Measurements from ENCODE around the gene GEMIN2.
"Not testable (repeated sequence)": the region's sequence is repeated elsewhere in the genome, so short reads cannot be mapped to it uniquely, and the experiment has no call there.

The GEMIN2 gene

DNA sequence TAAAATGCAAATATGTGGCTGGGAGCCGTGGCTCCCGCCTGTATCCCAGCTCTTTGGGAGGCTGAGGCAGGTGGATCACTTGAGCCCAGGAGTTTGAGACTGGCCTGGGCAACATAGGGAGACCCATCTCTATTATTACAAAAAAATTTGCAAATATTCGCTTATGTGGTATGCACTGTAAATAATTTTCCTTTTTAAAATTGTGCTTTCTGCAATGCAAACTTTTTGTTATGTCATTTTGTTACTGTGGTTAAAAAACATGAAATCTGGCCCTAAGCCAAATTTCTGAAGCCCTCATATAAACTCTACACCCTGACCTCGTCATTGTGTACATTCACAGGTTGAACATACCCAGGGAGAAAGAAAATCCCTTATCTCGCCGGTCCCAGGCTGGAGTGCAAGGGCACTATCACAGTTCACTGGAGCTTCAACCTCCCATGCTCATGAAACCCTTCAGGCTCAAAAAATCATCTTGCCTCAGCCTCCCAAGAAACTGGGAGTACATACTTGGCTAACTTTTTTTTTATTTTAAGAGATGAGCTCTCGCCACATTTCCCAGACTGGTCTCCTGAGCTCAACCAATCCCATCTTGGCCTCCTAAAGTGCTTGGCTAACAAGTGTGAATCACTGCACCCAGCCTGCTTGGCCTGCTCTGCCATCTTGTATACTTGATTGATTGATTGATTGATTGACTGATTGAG is 31.3 kb downstream of the GEMIN2 start:
- no peak for TF ChIP-seq POLR2A (IDR thresholded peaks at IDR 0.05; ENCODE audit: low read depth, low read length)
- FAIRE-seq (no peak), DNase-seq (ENCODE audit: insufficient read length, low spot score) (no peak)

DNA sequence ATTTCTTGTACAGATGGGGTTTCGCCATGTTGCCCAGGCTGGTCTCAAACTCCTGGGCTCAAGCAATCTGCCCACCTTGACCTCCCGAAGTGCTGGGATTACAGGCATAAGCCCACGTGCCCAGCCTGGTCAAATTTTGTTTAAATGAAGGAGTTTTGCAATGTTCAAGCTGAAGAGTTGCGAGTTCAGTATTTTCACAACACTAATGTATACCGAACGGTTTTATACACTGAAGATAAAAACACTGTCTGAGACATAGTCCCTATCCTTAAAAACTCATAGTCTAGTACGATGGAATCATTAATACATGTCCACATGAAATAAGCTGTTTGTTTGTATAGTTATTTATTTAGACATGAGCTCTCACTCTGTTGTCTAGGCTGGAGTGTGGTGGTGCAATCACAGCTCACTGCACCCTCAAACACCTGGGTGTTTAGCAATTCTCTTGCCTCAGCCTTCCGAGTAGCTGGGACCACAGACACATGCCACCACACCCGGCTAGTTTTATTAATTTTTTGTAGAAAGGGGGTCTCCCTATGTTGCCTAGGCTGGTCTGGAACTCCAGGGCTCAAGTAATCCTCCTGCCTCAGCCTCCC is 40.6 kb downstream of the GEMIN2 start:
- DNase-seq (ENCODE audit: insufficient read length, low spot score) = no peak
- no peak for TF ChIP-seq POLR2A (IDR thresholded peaks at IDR 0.05; ENCODE audit: low read depth, low read length)
- no peak for FAIRE-seq

DNA sequence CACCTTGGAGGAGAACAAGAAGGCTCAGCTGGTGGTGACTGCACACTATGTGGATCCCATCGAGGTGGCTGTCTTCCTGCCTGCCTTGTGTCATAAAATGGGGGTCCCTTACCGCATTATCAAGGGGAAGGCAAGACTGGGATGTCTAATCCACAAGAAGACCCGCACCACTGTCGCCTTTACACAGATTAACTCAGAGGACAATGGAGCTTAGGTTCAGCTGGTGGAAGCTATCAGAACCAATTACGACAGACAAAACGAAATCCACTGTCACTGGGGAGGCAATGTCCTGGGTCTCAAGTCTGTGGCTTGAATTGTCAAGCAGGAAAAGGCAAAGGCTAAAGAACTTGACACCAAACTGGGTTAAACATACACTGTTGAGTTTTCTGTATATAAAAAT is 43.4 kb downstream of the GEMIN2 start:
- TF ChIP-seq POLR2A (IDR thresholded peaks at IDR 0.05; ENCODE audit: low read depth, low read length) = no peak
- FAIRE-seq (no peak), DNase-seq (ENCODE audit: insufficient read length, low spot score) (no peak)

DNA sequence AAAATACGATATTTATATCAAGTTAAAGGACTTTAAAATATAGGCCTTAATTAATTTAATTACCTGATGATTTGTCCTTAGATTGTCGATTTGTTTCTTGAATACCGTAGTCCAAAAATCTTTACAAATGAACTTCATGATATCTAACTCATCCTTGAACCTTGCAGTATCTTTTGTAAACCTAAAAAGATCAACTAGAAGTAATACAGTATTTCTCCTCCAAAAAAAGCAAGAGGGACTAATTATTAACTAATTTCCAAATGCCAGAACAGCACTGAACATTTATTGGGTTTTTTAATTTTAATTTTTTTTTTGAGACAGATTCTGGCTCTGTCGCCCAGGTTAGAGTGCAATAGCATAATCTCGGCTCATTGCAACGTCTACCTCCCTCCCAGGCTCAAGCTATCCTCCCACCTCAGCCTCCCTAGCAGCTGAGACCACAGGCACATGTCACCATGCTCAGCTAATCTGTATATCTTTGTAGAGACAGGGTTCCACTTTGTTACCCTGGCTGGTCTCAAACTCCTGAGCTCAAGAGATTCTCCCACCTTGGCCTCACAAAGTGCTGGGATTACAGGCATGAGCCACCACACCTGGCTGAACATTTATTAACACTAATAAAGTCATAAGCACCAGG is 44.2 kb downstream of the GEMIN2 start:
- FAIRE-seq (no peak), DNase-seq (ENCODE audit: insufficient read length, low spot score) (no peak)
- TF ChIP-seq POLR2A (IDR thresholded peaks at IDR 0.05; ENCODE audit: low read depth, low read length) = no peak

DNA sequence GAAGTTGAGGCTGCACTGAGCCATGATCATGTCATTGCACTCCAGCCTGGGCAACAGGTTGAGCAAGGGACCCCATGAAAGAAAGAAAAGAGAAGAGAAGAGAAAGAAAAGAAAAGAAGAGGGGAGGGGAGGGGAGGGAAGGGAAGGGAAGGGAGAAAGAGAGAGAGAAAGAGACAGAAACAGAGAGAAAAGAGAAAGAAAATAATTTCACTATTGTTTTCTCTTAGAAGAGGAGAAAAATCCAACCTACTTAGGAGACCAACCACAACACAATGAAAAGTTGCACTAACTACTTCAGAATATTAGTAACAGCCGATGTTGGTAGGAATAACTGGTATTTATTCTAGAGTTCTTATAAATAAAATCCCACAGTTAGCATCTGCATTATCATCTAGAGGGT is 46.4 kb downstream of the GEMIN2 start:
- FAIRE-seq (no peak), DNase-seq (ENCODE audit: insufficient read length, low spot score) (no peak)
- TF ChIP-seq POLR2A (IDR thresholded peaks at IDR 0.05; ENCODE audit: low read depth, low read length) = no peak

DNA sequence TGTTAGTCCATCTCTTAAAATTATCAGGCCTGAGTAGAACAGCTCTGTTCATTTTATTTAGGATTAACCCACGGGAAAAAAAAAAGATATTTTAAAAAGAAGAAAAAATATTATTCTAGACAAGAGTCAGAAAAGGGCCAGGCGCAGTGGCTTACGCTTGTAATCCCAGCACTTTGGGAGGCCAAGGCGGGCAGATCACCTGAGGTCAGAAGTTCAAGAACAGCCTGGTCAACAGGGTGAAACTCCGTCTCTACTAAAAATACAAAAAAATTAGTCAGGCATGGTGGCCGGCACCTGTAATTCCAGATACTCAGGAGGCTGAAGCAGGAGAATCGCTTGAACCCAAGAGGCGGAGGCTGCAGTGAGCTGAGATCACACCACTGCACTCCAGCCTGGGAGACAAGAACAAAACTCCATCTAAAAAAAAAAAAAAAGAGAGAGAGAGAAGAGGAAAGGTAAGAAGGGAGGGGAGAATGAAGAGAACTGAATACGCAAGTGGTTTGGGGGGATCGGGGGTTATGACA is 53.7 kb downstream of the GEMIN2 start:
- FAIRE-seq = not testable (repeated sequence)

DNA sequence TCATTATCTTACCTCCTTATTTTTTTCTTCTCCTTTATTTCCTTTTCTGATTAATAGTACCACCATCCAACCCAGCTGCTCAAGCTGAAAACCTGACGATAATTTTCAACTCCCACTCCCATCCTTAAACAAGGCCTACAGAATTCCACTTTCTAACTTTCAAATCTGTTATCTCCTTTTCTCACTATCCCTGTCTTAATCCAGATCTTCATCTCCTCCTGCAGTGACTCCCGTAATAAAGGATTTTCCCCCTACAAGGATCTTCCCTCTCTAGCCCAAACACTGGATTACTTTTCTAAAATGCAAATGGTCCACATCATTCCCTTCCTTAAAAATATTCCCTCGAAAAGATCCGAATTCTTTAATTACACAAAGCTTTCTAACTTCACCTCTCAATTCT is 54.5 kb downstream of the GEMIN2 start:
- TF ChIP-seq POLR2A (IDR thresholded peaks at IDR 0.05; ENCODE audit: low read depth, low read length) = no peak
- FAIRE-seq = no peak
- no peak for DNase-seq (ENCODE audit: insufficient read length, low spot score)

More for the DNA sequence above, 53.7 kb downstream of the GEMIN2 start:
- DNase-seq (ENCODE audit: insufficient read length, low spot score) = not testable (repeated sequence)

DNA sequence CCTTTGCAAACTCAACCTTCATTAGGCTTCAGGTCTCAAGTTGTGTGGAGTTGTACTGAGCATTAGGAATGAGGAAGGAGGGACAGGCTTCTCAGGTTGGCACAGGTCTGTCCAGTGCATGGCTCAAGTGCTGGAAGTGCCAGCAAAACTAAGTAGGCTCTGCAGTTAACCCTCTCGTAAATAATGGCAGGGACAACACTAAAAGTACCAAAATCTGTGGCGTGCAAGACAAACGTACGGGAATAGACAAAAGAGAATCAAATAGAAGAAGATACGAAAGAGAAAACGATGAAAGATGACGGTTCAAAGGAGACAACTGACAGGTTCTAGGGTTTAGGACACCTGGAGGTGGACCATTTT is 55.4 kb downstream of the GEMIN2 start:
- TF ChIP-seq POLR2A (IDR thresholded peaks at IDR 0.05; ENCODE audit: low read depth, low read length) = no peak
- FAIRE-seq = peak; percentile 20
- no peak for DNase-seq (ENCODE audit: insufficient read length, low spot score)

DNA sequence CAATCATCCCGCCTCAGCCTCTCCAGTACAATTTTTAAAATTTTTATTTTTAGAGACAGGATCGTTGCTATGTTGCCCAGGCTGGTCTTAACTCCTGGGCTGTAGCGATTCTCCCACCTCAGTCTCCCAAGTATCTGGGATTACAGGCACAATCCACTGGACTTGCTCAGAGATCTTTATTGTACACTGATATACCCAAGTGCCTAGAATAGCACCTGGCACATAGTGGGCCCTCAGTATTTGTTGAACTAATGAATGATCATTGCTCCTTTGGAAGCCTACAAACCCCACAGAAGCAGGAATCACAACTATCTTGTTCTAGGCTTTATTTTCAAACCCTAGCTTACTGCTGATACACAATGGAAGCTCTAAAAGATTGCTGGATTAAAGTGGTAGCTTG is 59.1 kb downstream of the GEMIN2 start:
- no peak for DNase-seq (ENCODE audit: insufficient read length, low spot score)
- no peak for FAIRE-seq
- no peak for TF ChIP-seq POLR2A (IDR thresholded peaks at IDR 0.05; ENCODE audit: low read depth, low read length)

DNA sequence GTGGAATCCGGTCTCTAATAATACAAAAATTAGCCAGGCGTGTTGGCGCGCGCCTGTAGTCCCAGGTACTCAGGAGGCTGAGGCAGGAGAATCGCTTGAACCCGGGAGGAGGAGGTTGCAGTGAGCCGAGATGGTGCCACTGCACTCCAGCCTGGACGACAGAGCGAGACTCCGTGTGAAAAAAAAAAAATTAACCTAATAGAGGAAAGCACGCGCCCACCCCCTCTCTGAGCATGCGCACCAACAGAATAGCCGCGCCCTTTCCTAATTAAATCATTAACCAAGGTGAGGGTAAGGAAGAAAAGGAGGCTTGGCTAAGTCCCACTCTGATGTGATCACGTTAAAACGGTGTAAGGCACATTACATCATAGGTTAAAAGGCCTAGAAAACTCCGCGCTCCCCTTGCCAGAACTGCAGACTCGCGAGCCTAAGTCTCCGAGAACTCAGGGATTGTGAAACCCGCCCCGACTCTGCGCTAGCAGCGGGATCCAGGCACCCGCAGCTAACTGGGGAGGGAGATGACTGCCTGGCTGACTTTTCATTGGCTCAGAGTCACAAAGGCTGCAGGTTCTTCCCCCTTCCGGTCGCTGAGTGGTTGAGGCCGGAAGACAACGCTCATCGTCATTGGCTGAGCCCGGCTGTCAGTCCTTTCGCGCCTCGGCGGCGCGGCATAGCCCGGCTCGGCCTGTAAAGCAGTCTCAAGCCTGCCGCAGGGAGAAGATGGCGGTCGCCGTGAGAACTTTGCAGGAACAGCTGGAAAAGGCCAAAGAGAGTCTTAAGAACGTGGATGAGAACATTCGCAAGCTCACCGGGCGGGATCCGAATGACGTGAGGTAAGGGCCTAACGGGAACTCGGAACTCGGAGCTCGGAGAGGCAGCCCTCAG is 60.7 kb downstream of the GEMIN2 start, which contains the start of gene PNN:
TSS of gene PNN (plus strand) at position 695 of the 885 bp plus-strand sequence. CDS start at position 721, 26 bp downstream.
- FAIRE-seq (peak; percentile 98), DNase-seq (ENCODE audit: insufficient read length, low spot score) (peak; percentile 76)
- TF ChIP-seq POLR2A (IDR thresholded peaks at IDR 0.05; ENCODE audit: low read depth, low read length) = peak; percentile 47; the same call in 1 of the 2 replicates

DNA sequence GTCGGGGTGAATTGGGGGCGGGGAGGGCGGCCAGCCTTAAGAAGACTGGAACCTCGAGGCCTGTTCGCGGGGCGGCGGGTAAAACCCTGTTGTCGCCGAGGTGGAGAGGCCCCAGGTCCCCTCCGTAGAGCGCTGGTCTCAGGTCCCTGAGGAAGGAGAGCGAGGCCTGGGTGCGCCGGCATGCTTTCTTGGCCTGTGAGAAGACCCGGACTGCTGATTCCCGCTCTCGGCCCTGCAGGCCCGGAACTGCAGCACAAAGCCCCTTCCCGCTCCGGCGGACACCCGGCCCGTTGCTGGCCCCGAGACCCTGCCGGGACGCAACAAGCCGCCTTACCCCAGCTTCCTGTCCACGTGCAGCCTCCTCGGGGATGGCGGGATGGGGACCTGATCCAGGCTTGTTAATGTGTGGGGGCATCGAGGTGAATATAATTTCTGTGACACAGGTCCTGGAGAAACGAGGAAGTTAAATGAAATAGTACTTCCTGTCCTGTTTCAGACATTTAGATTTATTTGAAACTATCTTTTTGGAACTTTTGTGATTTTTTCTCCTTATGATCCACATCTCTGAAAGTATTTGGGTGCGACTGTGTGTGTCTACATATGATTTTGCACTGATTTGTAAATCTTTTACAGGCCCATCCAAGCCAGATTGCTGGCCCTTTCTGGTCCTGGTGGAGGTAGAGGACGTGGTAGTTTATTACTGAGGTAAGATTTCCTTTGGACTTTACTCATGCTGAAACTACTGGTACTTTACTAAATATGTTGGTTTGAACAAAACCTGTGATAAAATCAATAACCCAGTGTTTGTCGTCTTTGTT is 61.5 kb downstream of the GEMIN2 start:
- no peak for TF ChIP-seq POLR2A (IDR thresholded peaks at IDR 0.05; ENCODE audit: low read depth, low read length)
- peak; percentile 4 for DNase-seq (ENCODE audit: insufficient read length, low spot score)
- FAIRE-seq = no peak

DNA sequence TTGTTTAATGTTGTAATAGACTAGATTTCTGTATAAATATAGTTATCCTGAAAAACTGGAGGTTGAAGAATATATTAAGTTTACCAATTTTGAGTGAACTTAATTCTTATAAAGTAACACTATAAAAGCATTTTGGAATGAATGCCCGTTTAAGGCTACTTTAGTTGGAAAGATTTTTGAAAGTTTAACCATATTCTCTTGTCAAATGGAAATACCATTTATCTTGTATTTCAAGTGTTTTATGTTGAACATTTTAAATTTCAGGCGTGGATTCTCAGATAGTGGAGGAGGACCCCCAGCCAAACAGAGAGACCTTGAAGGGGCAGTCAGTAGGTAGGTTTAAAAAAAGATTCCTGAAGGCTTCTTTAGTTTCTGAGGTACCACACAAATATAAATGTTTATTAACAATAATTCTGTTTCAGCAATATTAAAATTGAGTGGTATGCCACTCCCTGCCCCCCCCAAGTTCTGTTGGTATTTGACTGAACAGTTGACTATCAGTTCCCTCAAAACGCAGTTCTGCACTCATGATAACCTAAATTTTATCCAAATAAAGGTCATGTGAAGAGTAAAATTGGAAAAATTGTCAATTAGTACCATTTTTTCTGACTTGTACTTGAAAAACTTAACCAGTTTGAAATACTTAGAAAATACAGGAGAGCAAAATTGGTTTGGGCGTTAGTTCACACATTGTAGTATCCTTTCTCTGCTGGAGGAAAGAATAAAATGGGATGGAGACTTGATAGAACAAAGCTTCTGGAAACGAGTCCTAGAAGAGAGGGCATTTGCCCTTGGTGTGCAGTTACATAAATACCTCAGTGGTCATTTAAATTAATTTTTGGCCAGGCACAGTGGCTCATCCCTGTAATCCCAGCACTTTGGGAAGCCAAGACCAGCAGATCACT is 62.4 kb downstream of the GEMIN2 start:
- no peak for DNase-seq (ENCODE audit: insufficient read length, low spot score)
- no peak for FAIRE-seq
- TF ChIP-seq POLR2A (IDR thresholded peaks at IDR 0.05; ENCODE audit: low read depth, low read length) = no peak
